Measurements from ENCODE around the gene TMEM132A.
A peak's percentile ranks its signal among the peaks of the same experiment; 100 is the strongest.

TMEM132A gene

DNA sequence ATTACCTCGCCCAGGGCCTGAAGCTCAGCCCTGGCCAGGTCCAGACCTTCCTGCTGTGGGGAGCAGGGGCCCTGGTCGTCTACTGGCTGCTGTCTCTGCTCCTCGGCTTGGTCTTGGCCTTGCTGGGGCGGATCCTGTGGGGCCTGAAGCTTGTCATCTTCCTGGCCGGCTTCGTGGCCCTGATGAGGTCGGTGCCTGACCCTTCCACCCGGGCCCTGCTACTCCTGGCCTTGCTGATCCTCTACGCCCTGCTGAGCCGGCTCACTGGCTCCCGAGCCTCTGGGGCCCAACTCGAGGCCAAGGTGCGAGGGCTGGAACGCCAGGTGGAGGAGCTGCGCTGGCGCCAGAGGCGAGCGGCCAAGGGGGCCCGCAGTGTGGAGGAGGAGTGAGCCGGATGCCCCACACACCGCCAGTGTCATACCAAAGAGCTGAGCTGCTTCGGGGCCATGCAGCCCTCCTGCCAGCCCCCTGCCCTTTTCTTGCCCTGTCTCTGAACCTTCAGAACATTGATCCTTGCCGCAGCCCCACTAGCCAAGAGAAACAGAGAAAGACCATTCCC is 2.4 kb upstream of the TMEM132A start:
- no peak for DNase-seq (ENCODE audit: low read depth, low spot score)

- DNase-seq (ENCODE audit: low read depth, low spot score): no peak
These were observed 1.4 kb upstream of the TMEM132A start for GRCh38 chr11:60922906-60923305.

DNA sequence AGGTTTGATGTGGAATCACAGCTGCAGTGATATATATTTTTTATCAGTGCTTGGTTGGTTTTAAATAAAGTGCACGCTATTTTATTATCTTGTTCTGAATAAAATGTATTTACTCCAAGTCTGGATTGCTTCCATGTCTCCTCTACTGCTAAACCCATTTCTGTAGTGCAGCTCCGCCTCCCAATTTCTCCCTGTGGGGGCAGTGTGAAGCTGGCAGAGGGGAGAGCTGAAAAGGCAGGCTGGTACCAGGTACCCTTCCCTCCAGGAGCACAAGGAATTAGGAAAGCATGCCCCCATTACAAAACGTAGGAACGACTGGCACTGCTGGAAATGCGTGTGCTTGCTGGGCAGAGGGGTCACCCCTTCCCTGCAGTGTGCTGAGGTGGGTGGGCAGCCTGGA is 934 bp upstream of the TMEM132A start:
- DNase-seq (ENCODE audit: low read depth, low spot score): no peak

DNA sequence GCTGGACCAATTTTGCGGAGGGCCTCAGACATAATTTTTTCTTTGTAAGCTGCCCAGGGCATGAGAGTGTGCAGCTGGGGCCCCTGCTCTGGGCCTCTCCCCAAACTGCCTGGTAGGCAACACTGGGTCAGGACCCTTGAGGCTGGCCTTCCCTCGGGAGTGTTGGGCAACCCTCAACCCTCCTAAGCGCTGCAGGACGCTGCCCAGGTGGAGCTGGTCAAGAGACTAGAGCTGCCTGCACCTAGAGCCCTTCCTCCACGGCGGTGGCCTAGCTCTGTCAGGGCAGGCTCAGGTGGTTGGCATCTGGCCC is 505 bp upstream of the TMEM132A start:
- no peak for DNase-seq (ENCODE audit: low read depth, low spot score)

DNA sequence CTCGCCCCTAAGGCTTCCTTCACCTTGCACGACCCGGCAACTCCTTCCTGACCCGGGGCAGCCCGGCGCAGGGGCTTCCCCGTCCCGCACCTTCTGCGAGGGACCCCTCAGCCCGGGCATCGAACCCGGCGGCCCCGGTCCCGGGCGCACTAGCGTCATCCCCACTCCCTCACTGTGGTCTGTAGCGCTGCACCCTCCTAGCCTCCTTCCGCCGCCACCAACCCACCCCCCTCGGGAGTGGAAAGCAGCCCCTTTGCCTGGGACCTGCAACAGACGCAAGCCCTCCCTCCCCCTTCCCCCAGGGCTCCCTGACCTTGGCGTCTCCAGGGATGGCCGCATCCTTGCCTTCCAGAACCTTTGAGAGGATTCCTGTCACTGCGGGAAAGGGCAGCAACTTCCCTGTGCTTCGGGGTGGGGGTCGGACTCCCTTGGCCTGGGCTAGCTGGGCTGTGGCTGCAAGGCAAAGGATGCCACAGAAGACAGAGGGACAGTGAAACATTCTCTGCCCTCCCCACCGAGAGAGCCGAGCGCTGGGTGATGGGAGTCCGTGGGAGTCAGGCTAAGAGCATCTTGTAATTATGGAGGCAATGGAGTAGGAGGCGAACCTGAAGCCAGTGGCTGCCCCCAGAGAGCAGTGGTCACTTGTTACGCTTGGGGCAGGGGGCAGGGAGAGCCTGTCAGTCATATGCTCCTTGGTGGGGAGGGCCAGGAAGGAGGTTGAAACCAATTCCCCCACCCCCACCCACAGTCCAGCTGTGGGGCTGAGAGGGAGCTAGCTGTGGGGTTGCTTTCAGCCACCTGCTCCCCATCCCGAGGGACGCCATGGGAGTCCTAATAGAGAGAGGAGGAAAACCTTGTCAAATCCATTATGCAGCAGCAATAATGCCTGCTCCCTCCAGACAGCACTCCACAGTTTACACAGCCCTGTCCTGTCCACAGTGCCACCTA is 920 bp downstream of the TMEM132A start:
- peak; percentile 35 for DNase-seq (ENCODE audit: low read depth, low spot score)

DNA sequence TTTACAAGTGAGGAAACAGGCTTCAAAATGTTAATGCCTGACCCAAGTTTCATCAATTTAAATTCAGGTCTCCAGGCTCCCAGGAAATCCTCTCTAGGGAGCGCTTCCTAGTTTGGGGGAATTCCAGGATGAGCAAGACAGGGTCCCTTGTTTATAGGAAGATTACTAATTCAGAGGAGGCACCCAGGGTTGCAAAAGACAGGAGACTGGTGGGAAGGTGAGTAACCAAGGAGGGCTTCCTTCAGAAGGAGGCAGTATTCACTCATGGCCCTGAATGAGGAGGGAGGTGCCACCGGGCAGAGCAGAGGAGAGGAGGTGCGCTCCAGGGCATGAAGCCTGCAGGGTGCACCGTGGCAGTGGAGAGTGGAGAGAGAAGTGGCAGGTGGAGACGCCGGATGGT is 1.6 kb downstream of the TMEM132A start:
- no peak for DNase-seq (ENCODE audit: low read depth, low spot score)

DNA sequence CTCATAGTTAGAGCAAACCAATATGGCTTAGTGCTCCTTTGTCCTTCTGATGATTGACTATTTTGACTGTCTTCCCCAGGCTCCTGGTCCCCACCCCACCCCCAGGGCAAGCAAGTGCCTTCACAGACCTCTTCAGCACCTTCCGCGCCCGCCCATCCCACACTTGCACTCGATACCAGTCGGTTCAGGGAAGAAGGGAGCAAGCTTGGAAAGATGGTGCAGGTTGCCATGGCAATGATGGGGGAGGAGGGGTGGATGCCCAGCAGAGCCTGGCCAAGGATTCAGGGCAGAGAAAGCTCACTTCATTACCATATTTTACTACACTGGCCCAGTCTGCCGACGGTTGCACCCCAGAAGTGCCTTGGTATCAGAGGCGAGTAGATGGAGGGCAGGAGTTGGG is 2.2 kb downstream of the TMEM132A start:
- DNase-seq (ENCODE audit: low read depth, low spot score): no peak

DNA sequence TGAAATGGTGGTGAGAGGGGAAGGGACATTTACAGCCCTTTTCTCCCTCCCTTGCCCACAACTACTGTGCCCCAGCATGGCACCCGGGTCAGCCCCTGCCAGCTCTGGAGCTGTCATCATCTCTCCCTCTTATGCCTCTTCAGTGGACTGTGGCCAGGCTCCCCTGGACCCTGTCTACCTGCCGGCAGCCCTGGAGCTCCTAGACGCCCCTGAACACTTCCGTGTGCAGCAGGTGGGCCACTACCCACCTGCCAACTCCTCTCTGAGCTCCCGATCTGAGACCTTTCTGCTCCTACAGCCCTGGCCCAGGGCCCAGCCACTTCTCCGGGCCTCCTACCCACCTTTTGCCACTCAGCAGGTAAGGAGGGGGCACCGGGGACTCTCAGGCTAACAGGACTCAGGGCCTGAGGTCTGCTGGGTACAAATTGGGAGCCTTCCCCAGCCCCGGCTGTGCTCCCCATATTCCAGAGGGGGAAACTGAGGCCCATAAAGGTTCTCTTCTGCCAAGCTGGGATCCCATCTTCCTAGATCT is 2.9 kb downstream of the TMEM132A start:
- DNase-seq (ENCODE audit: low read depth, low spot score): no peak

DNA sequence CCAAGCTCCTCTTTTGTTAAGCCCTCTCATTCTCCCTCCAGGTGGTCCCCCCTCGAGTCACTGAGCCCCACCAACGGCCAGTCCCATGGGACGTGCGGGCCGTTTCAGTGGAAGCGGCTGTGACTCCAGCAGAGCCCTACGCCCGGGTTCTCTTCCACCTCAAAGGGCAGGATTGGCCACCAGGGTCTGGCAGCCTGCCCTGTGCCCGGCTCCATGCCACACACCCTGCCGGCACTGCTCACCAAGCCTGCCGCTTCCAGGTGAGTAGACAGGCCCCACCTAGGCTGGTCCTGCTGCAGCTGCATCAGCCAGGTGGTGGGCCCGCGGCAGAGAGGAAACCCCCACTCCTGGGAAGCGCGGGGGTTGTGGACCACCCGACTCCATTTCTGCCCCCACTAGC is 3.3 kb downstream of the TMEM132A start:
- DNase-seq (ENCODE audit: low read depth, low spot score): no peak

DNA sequence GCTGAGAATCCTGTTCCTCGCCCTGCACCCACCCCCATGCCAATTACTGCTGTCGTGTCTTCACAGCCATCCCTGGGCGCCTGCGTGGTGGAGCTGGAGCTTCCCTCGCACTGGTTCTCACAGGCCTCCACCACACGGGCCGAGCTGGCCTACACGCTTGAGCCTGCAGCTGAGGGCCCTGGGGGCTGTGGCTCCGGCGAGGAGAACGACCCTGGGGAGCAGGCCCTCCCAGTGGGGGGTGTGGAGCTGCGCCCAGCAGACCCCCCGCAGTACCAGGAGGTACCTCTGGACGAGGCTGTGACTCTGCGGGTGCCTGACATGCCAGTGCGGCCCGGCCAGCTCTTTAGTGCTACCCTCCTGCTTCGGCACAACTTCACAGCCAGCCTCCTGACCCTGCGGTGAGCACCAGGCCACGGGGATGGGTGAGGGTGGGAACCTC is 4.3 kb downstream of the TMEM132A start:
- no peak for DNase-seq (ENCODE audit: low read depth, low spot score)

GRCh38 chr11:60929764-60930163 is 5.5 kb downstream of the TMEM132A start:
- DNase-seq (ENCODE audit: low read depth, low spot score): no peak

GRCh38 chr11:60930394-60930793 is 6.1 kb downstream of the TMEM132A start:
- no peak for DNase-seq (ENCODE audit: low read depth, low spot score)

DNA sequence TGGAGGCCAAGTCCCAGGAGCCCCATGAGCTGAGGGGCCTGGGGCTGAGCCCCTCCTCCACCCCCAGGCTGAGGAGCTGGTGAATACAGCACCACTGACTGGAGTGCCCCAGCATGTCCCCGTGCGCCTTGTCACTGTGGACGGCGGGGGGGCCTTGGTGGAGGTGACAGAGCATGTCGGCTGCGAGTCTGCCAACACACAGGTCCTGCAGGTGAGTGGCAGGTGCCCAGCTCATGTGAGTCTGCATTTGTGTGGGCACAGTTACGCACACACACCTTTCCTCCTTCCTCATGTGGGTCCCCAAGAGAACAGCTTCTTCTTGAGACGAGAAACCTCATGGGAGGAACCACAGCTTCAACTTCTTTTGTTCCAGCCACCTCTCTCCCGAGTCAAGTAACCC is 7.7 kb downstream of the TMEM132A start:
- no peak for DNase-seq (ENCODE audit: low read depth, low spot score)

DNA sequence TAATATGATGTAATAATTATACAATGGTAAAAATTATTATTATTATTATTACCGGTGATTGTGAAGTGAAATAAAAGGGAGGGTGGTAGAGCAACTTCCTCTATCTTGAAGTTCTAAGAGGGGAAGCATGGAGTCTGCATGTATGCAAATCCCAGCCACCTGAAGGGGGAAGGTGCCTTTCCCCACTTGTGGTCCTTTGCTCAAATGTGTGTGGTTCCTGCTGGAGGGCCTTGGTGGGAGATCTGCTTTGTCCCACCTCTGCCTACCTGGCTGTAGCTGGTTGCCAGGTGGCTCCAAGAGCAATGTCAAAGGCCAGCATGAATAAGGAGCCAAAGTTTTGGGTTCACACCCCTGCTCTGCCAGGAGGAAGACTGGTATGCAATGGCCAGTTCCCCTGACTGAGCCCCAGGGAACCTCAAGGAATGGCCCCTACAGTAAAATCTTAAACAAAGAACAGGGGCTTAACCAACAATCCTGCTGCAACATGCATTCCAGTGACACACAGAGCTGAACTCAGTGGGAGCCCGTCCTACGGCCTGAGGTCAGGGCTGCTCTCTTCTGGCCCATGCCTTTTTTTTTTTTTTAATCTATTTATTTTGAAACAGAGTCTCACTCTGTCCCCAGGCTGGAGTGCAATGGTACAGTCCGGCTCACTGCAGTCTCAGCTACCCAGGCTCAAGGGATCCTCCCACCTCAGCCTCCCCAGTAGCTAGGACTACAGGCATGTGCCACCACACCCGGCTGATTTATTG is 8.5 kb downstream of the TMEM132A start:
- DNase-seq (ENCODE audit: low read depth, low spot score): peak; percentile 85

DNA sequence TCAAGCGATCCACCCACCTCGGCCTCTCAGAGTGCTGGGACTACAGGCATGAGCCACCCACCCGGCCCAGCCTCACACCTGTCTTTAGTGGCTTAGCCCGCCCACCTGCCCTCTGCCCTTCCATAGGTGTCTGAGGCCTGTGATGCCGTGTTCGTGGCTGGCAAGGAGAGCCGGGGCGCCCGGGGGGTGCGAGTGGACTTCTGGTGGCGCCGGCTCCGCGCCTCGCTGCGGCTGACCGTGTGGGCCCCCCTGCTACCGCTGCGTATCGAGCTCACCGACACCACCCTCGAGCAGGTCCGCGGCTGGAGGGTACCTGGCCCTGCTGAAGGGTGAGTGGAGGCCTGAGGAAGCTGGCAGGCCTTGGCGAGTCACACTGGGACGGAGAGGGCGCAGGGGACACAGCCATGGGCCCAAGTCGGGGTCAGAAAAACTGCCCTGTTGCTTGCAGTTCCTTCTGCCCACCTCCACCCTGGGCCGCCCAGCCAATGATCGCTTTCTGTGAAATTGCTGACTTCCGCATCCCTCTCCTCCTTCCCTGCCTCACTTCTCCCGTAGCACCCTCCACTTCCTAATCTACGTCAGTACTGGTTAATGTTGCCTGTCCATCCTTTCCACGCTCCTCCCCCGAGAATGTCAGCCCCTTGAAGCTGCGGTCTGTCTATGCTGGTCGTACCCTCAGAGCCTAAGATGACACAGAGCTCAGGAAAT is 9.3 kb downstream of the TMEM132A start:
- DNase-seq (ENCODE audit: low read depth, low spot score): no peak

DNA sequence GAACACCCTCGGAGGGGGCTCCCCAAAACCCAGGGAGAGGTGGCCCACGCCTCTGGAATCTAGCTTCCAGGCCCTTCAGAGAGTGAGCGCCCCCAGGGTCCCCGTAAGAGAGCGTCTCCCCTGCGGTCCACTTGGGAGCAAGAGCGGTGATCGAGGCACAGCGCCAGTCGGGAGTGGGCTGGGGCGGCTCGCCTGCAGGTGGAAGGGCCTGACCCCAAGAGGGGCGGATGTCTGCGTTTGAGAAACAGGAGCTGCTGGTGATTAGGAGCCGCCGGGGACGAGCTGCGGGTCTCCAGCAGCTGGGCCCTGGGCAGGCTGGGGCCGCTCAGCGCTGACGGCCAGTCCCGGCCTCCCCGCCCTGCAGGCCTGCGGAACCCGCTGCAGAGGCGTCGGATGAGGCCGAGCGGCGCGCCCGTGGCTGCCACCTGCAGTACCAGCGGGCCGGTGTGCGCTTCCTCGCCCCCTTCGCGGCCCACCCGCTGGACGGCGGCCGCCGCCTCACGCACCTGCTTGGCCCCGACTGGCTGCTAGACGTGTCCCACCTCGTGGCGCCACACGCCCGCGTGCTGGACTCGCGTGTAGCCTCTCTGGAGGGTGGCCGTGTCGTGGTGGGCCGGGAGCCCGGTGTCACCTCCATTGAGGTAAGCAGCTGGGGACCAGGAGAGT is 10.0 kb downstream of the TMEM132A start:
- no peak for DNase-seq (ENCODE audit: low read depth, low spot score)

DNA sequence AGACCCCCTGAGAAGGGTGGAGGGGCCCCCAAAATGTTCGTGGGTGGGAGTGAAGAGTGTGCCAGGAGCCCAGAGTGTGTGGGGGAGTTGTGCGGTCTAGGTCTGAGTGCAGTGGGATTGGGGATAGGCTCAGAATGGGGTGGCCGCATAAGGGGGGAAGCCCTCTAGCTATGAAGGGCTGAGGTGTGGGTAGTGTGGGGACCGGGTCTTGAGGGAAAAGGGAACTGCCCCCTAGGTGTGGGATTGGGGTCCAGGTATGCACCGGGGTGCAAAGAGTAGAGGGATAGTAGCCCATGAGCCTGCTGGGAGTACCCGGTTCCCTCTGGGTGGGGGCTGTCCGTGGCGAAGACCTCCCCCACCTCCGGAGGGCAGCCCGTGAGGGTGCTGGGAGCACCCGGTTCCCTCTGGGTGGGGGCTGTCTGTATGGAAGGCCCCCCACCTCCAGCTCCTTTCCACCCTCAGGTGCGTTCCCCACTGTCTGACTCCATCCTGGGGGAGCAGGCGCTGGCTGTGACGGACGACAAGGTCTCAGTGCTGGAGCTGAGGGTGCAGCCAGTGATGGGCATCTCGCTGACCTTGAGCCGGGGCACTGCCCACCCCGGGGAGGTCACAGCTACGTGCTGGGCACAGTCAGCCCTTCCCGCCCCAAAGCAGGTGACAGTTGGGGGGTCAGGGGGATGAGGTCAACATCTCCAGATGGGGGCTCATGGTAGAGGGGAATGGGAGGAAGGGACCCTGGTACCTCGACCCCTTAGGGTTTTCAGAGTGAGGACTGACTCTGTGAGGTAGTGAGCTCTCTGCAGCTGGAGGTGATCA is 10.7 kb downstream of the TMEM132A start:
- DNase-seq (ENCODE audit: low read depth, low spot score): no peak

DNA sequence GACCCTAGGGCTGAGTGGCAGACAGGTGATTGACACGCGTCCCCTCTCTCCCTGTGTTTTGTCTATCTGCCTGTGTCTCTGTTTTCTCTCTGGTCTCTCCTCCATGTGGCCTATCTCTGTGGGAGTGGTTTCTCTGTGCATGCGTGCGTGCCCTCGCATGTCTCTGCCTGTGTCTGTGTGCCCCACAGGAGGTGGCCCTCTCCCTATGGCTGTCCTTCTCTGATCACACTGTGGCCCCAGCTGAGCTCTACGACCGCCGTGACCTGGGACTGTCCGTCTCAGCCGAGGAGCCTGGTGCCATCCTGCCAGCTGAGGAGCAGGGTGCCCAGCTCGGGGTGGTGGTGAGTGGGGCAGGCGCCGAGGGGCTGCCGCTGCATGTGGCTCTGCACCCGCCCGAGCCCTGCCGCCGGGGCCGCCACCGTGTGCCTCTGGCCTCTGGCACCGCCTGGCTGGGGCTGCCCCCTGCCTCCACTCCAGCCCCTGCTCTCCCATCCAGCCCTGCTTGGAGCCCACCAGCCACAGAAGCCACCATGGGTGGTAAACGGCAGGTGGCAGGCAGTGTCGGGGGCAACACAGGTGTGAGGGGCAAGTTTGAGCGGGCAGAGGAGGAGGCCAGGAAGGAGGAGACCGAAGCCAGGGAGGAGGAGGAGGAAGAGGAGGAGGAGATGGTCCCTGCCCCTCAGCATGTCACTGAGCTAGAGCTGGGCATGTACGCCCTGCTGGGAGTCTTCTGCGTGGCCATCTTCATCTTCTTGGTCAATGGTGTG is 11.6 kb downstream of the TMEM132A start:
- DNase-seq (ENCODE audit: low read depth, low spot score): no peak

DNA sequence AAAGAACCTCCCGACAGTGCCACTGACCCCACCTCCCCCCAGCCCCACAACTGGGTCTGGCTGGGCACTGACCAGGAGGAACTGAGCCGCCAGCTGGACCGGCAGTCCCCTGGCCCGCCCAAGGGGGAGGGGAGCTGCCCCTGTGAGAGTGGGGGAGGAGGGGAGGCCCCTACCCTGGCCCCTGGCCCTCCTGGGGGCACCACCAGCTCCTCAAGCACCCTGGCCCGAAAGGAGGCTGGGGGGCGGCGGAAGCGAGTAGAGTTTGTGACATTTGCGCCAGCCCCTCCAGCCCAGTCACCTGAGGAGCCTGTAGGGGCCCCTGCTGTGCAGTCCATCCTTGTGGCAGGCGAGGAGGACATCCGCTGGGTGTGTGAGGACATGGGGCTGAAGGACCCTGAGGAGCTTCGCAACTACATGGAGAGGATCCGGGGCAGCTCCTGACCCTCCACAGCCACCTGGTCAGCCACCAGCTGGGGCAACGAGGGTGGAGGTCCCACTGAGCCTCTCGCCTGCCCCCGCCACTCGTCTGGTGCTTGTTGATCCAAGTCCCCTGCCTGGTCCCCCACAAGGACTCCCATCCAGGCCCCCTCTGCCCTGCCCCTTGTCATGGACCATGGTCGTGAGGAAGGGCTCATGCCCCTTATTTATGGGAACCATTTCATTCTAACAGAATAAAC is 12.3 kb downstream of the TMEM132A start:
- DNase-seq (ENCODE audit: low read depth, low spot score): no peak
